Measurements from ENCODE around the gene BACE1. TPM values are rescaled to one million over a fixed set of nuclear protein-coding genes. Genes with fewer than 3 reads are reported as not detected.

BACE1 gene
- total RNA-seq, 1 experiment from 2014 or later, result 10.2 TPM

- no peaks in the 10 kb centered on the region for H3K23me2 ChIP-seq (ENCODE audit: insufficient read length, low read depth, low read length, poor library complexity, severe bottlenecking)
- WGBS (ENCODE audit: extremely low coverage, insufficient read length, low lambda C conversion rate), result no CpG with 5 or more reads among the region's 4 CpGs
- no peak overlapping the region for H2AK5ac ChIP-seq (ENCODE audit: insufficient read length, low read length)
- H4K91ac ChIP-seq (ENCODE audit: insufficient read length, low read depth, low read length), result no peak overlapping the region
- no peak overlapping the region for H3T11ph ChIP-seq (ENCODE audit: low read length)
- Mint-ChIP-seq H3K9me3 (no peaks in the 10 kb centered on the region; a peak in 1 of 5 replicates), H3K36me3 (ENCODE audit: insufficient read depth in 1 of 3, low read depth in 3 of 3) (peaks cover 37 to 67% (median 62%) of the 10 kb centered on the region in 3 experiments), H3K27ac (no peak overlapping the region), H3K4me1 (peaks cover 0 to 2% of the 10 kb centered on the region in 2 experiments; a peak in 2 of 4 replicates), H3K4me3 (no peak overlapping the region), H3K27me3 (ENCODE audit: low read depth) (no peaks in the 10 kb centered on the region)
- H3K23ac ChIP-seq (ENCODE audit: insufficient read length, low read depth, low read length), result no peak overlapping the region
- no peak overlapping the region for H4K5ac ChIP-seq (ENCODE audit: insufficient read length, low read depth, low read length)
- no peak overlapping the region for H2BK5ac ChIP-seq (ENCODE audit: insufficient read length, low read length)
- no peaks in the 10 kb centered on the region for H3K79me2 ChIP-seq (ENCODE audit: insufficient read depth, low read length)
- H2BK120ac ChIP-seq (ENCODE audit: low read depth, low read length, poor library complexity, severe bottlenecking), result no peak overlapping the region
- no peaks in the 10 kb centered on the region for H3K27me3 ChIP-seq (ENCODE audit: insufficient read depth, low read length)
- no peak for TF ChIP-seq CTCF (conservative IDR thresholded peaks at IDR 0.05)
- H2BK15ac ChIP-seq (ENCODE audit: low read depth, low read length), result no peak overlapping the region
- no peak overlapping the region for H2AFZ ChIP-seq (ENCODE audit: low read length)
- H3K56ac ChIP-seq (ENCODE audit: insufficient read length, low read depth, low read length), result no peak overlapping the region
- H3K4me1 ChIP-seq (ENCODE audit: insufficient read depth, low read length), result no peaks in the 10 kb centered on the region
- H4K20me1 ChIP-seq (ENCODE audit: control insufficient read depth, insufficient read depth, insufficient read length), result no peaks in the 10 kb centered on the region
- no peak overlapping the region for H3K9ac ChIP-seq (ENCODE audit: extremely low read depth, insufficient read length, low read length)
- H3K4me2 ChIP-seq (ENCODE audit: insufficient read depth, insufficient read length, low read length), result no peak overlapping the region
- H3K4ac ChIP-seq (ENCODE audit: low read depth, low read length), result no peak overlapping the region
- H2BK20ac ChIP-seq (ENCODE audit: low read depth, low read length, poor library complexity, severe bottlenecking), result no peak overlapping the region
- H2BK12ac ChIP-seq (ENCODE audit: insufficient read length, low read depth, low read length), result no peak overlapping the region
- no peak for DNase-seq
- H3K79me1 ChIP-seq (ENCODE audit: insufficient read depth, low read depth, low read length, poor library complexity, severe bottlenecking), result no peaks in the 10 kb centered on the region
- no peak overlapping the region for H4K8ac ChIP-seq (replicated peaks; ENCODE audit: insufficient read length, low read depth, low read length)
- no peak overlapping the region for H3K27ac ChIP-seq (ENCODE audit: insufficient read length, low read depth, low read length)
- H3K9me3 ChIP-seq (ENCODE audit: control insufficient read depth, low read depth, low read length), result no peaks in the 10 kb centered on the region
- no peak overlapping the region for H3K18ac ChIP-seq (ENCODE audit: insufficient read length, low read depth, low read length)
- no peak overlapping the region for H3K14ac ChIP-seq (ENCODE audit: insufficient read depth, low read length)
These were observed 67.7 kb downstream of the BACE1 start for GRCh38 chr11:117248341-117248740.
